Neural progenitor cell (in vitro differentiated cells): ENCODE measurements around the gene SLC4A2. TPM values are rescaled to one million over a fixed set of nuclear protein-coding genes. Genes with fewer than 3 reads are reported as not detected.
A peak's percentile ranks its signal among the peaks of the same experiment; 100 is the strongest.

Experiments
- DNase-seq: peaks from one replicate; pipeline ENCODE4 v3.0.0-alpha.2; 2016; ENCODE audit warnings: low spot score
- H2AFZ ChIP-seq: fragments of 200-600 bp; sonication (generic); replicated peaks from 2 replicates; pipeline ENCODE4 v1.6.1; 2016; ENCODE audit warnings: antibody characterized with exemption
- H3F3A ChIP-seq: fragments of 200-600 bp; sonication (generic); 2 replicates; pipeline ENCODE4 v1.6.1; 2016; ENCODE audit warnings: antibody characterized with exemption, low read depth
- H3K27ac ChIP-seq: fragments of 200-600 bp; sonication (generic); 2 replicates; pipeline ENCODE4 v1.5.1; 2016; ENCODE audit warnings: mild to moderate bottlenecking
- H3K27me3 ChIP-seq: fragments of 200-600 bp; sonication (generic); 2 replicates; pipeline ENCODE4 v1.6.1; 2016; ENCODE audit warnings: mild to moderate bottlenecking, moderate library complexity
- H3K36me3 ChIP-seq: fragments of 200-600 bp; sonication (generic); 2 replicates; pipeline ENCODE4 v1.5.1; 2016
- H3K4me1 ChIP-seq: fragments of 200-600 bp; sonication (generic); 2 replicates; pipeline ENCODE4 v1.6.1; 2016; ENCODE audit warnings: mixed run types
- H3K4me2 ChIP-seq: fragments of 200-600 bp; sonication (generic); 2 replicates; pipeline ENCODE4 v1.6.1; 2016
- H3K4me3 ChIP-seq: fragments of 200-600 bp; sonication (generic); 2 replicates; pipeline ENCODE4 v1.5.1; 2016
- H3K79me2 ChIP-seq: fragments of 200-600 bp; sonication (generic); 2 replicates; pipeline ENCODE4 v1.6.1; 2016; ENCODE audit warnings: low read depth
- H3K9ac ChIP-seq: fragments of 200-600 bp; sonication (generic); 2 replicates; pipeline ENCODE4 v1.6.1; 2016
- H3K9me3 ChIP-seq: fragments of 200-600 bp; sonication (generic); 2 replicates; pipeline ENCODE4 v1.5.1; 2016; ENCODE audit warnings: low read depth
- H4K20me1 ChIP-seq: fragments of 200-600 bp; sonication (generic); 2 replicates; pipeline ENCODE4 v1.6.1; 2016; ENCODE audit warnings: low read depth
- H3K27ac Mint-ChIP-seq: 3 replicates; pipeline ENCODE4 v1.8.0; 2021; ENCODE audit warnings: mixed read lengths
- H3K27me3 Mint-ChIP-seq: 2 replicates; pipeline ENCODE4 v1.8.0; 2022; ENCODE audit warnings: low read depth, mild to moderate bottlenecking, inconsistent platforms, moderate library complexity, mixed read lengths; ENCODE audit not compliant: insufficient read depth
- H3K36me3 Mint-ChIP-seq: 3 replicates; pipeline ENCODE4 v1.8.0; 2021; ENCODE audit warnings: mixed read lengths
- H3K4me1 Mint-ChIP-seq: 3 replicates; pipeline ENCODE4 v1.8.0; 2021; ENCODE audit warnings: mixed read lengths
- H3K4me3 Mint-ChIP-seq: 3 replicates; pipeline ENCODE4 v1.8.0; 2021; ENCODE audit warnings: mild to moderate bottlenecking, moderate library complexity, mixed read lengths
- H3K9me3 Mint-ChIP-seq: 3 replicates; pipeline ENCODE4 v1.8.0; 2020; ENCODE audit warnings: mixed read lengths
- CTCF ChIP-seq: fragments of 200-600 bp; sonication (generic); IDR thresholded peaks from 2 replicates; pipeline ENCODE4 v1.5.1; 2017; ENCODE audit warnings: antibody characterized with exemption, mild to moderate bottlenecking
- EZH2 ChIP-seq: fragments of 200-600 bp; sonication (generic); IDR thresholded peaks from 2 replicates; pipeline ENCODE4 v1.6.1; 2017; ENCODE audit warnings: antibody characterized with exemption, mild to moderate bottlenecking, moderate library complexity
- EZH2phosphoT487 ChIP-seq: fragments of 200-600 bp; sonication (generic); IDR thresholded peaks from 2 replicates; pipeline ENCODE4 v1.6.1; 2017; ENCODE audit warnings: antibody characterized with exemption
- total RNA-seq: library from RNA; depleted of rRNA; stranded (reverse); fragments of >200 nt; gene quantifications from 2 replicates; pipeline ENCODE4 v1.2.3, GENCODE V29; 2015; ENCODE audit warnings: low replicate concordance

SLC4A2 gene
- total RNA-seq, 1 donor from 2014 or later, result 26.1 TPM

- H3K4me3 Mint-ChIP-seq, result peak overlapping the region; percentile 90
- TF ChIP-seq EZH2 (no peak), CTCF (no peak), EZH2phosphoT487 (no peak)
- Histone ChIP-seq H3K27ac (no peak overlapping the region), H3K9me3 (no peaks in the 10 kb centered on the region), H3K9ac (no peak overlapping the region), H3K4me1 (peaks cover 43% of the 10 kb centered on the region), H3K27me3 (peaks cover 29% of the 10 kb centered on the region), H3K79me2 (peaks cover 7% of the 10 kb centered on the region), H3K36me3 (no peaks in the 10 kb centered on the region), H3F3A (peaks cover 42% of the 10 kb centered on the region), H2AFZ (no peak overlapping the region), H3K4me3 (peak overlapping the region; percentile 41), H3K4me2 (peak overlapping the region; percentile 99), H4K20me1 (peaks cover 52% of the 10 kb centered on the region)
- peak overlapping the region; percentile 44 for H3K27ac Mint-ChIP-seq
- H3K9me3 Mint-ChIP-seq, result no peaks in the 10 kb centered on the region
- peak; percentile 15 for DNase-seq
- no peaks in the 10 kb centered on the region for H3K36me3 Mint-ChIP-seq
- peaks cover 14% of the 10 kb centered on the region for H3K27me3 Mint-ChIP-seq
- H3K4me1 Mint-ChIP-seq, result peaks cover 40% of the 10 kb centered on the region
Observed at GRCh38 chr7:151061213-151062110, 2.1 kb downstream of the SLC4A2 start.

DNA sequence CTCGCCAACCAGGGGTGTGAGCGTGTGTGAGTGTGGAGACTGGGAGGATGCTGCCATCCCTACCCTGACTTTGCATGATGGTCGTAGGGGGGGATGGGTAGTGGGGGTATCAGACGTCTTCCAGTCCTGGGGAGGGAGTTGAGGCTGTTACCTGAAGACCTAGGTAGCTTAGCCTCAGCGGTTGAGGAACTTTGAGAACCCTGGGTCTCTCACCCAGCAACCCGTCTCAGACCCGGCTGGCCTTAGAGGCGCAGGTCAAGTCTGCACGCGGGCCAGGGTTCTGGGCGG, 2.7 kb downstream of the SLC4A2 start:
- H3K4me3 ChIP-seq, result peak overlapping the region; percentile 41
- peaks cover 51% of the 10 kb centered on the region for H4K20me1 ChIP-seq
- peak overlapping the region; percentile 99 for H3K4me2 ChIP-seq
- DNase-seq, result no peak
- peaks cover 7% of the 10 kb centered on the region for H3K79me2 ChIP-seq
- peaks cover 34% of the 10 kb centered on the region for H3K4me1 Mint-ChIP-seq
- H2AFZ ChIP-seq, result no peak overlapping the region
- H3K27me3 ChIP-seq, result peaks cover 23% of the 10 kb centered on the region
- H3K27ac Mint-ChIP-seq, result no peak overlapping the region
- peaks cover 14% of the 10 kb centered on the region for H3K27me3 Mint-ChIP-seq
- H3F3A ChIP-seq, result peaks cover 42% of the 10 kb centered on the region
- peak overlapping the region; percentile 90 for H3K4me3 Mint-ChIP-seq
- H3K9me3 ChIP-seq, result no peaks in the 10 kb centered on the region
- TF ChIP-seq EZH2, result no peak
- H3K9me3 Mint-ChIP-seq, result no peaks in the 10 kb centered on the region
- no peak overlapping the region for H3K9ac ChIP-seq
- no peaks in the 10 kb centered on the region for H3K36me3 Mint-ChIP-seq
- H3K27ac ChIP-seq, result no peak overlapping the region
- peaks cover 37% of the 10 kb centered on the region for H3K4me1 ChIP-seq
- no peaks in the 10 kb centered on the region for H3K36me3 ChIP-seq

DNA sequence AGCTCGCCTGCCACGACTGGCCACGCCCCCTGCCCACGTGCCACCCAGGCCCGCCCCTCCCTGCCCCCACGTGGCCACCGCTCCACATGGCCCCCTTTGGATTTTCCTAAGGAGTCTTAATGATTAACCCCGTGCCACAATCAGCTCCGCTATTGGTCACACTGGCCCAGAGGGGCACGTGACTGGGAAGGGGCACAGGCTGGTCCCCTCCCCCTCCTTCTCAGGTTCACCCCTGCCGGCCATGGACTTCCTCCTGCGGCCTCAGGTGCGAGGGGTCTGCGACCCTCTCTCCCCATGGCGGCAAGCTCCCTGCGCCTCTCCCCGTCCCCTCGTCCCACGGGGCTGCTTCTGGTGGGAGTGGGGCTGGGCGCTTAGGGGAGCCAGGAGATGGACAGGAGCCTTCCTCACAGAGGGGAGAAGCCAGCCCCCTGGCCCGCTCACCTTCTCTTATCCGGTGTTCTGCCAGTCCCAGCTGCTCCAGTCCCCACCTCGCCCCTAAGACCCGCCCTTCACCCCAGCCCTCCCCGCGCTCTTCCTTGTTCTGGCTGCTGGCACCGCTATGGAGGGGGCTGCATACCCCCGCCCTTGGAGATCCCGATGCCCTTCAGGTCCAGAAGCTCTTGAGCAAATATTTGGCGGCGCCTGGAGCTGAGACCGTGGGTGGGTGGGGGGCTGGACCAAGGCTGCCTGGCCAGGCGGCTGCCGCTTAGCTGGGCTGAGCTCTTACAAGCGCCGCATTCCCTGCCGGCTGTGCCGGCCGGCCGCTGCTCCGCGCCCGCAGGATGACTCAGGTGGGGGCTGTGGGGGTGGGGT, 3.2 kb downstream of the SLC4A2 start:
- H3K4me3 Mint-ChIP-seq, result peak overlapping the region; percentile 46
- Histone ChIP-seq H2AFZ (no peak overlapping the region), H3K9ac (no peak overlapping the region), H3K4me2 (peak overlapping the region; percentile 99), H3K4me3 (peak overlapping the region; percentile 41), H3F3A (peaks cover 42% of the 10 kb centered on the region), H3K9me3 (no peaks in the 10 kb centered on the region), H3K79me2 (peaks cover 7% of the 10 kb centered on the region), H3K4me1 (peaks cover 35% of the 10 kb centered on the region), H4K20me1 (peaks cover 51% of the 10 kb centered on the region), H3K27ac (no peak overlapping the region), H3K27me3 (peaks cover 19% of the 10 kb centered on the region), H3K36me3 (no peaks in the 10 kb centered on the region)
- TF ChIP-seq EZH2phosphoT487, result no peak
- TF ChIP-seq EZH2, result no peak
- no peak for TF ChIP-seq CTCF
- no peak overlapping the region for H3K27ac Mint-ChIP-seq
- peaks cover 11% of the 10 kb centered on the region for H3K27me3 Mint-ChIP-seq
- peaks cover 3% of the 10 kb centered on the region for H3K36me3 Mint-ChIP-seq
- peaks cover 30% of the 10 kb centered on the region for H3K4me1 Mint-ChIP-seq
- H3K9me3 Mint-ChIP-seq, result no peaks in the 10 kb centered on the region
- DNase-seq, result peak; percentile 88
